Neutrophil (primary cell): Measurements from ENCODE around the gene CCDC127.

Source experiments
- H3K27ac ChIP-seq: fragments of 200-600 bp; sonication (generic); 2 replicates; pipeline ENCODE4 v1.5.1; 2016; ENCODE audit warnings: mild to moderate bottlenecking, moderate library complexity
- H3K27me3 ChIP-seq: fragments of 200-600 bp; sonication (generic); 2 replicates; pipeline ENCODE4 v1.6.0; 2016; ENCODE audit warnings: mild to moderate bottlenecking
- H3K36me3 ChIP-seq: fragments of 200-600 bp; sonication (generic); 2 replicates; pipeline ENCODE4 v1.5.1; 2017
- H3K4me1 ChIP-seq, 2 experiments: fragments of 200-600 bp in 1 of 2; sonication (generic) in 1 of 2; 1 replicate in 1 of 2; 2 replicates in 1 of 2; pipeline versions ENCODE4 v1.5.1 to v1.6.1; 2013 to 2016; ENCODE audit warnings: low read depth in 1 of 2, low read length in 1 of 2, mild to moderate bottlenecking in 1 of 2, moderate library complexity in 1 of 2; ENCODE audit not compliant: control insufficient read depth in 1 of 2, insufficient read depth in 1 of 2
- H3K4me3 ChIP-seq, 2 experiments: fragments of 200-600 bp in 1 of 2; sonication (generic) in 1 of 2; 1 replicate in 1 of 2; 2 replicates in 1 of 2; pipeline ENCODE4 v1.5.1; 2013 to 2016; ENCODE audit warnings: low read depth in 1 of 2, low read length in 1 of 2, mild to moderate bottlenecking in 1 of 2, moderate library complexity in 1 of 2
- H3K9me3 ChIP-seq: fragments of 200-600 bp; sonication (generic); 2 replicates; pipeline ENCODE4 v1.5.1; 2016
- TF ChIP-seq, protein P1 (sequence below): fragments of 200-600 bp; sonication (generic); IDR thresholded peaks from 2 replicates; pipeline ENCODE4 v1.5.1; 2016; ENCODE audit warnings: antibody characterized with exemption

CCDC127 gene

GRCh38 chr5:204966-205670 lies 12.8 kb downstream of the CCDC127 start:
- Histone ChIP-seq H3K9me3 (no peaks in the 10 kb centered on the region), H3K36me3 (peaks cover 32% of the 10 kb centered on the region), H3K27me3 (no peaks in the 10 kb centered on the region), H3K4me3 (no peak overlapping the region), H3K4me1 (no peaks in the 10 kb centered on the region), H3K27ac (no peak overlapping the region)
- TF ChIP-seq, protein P1, sequence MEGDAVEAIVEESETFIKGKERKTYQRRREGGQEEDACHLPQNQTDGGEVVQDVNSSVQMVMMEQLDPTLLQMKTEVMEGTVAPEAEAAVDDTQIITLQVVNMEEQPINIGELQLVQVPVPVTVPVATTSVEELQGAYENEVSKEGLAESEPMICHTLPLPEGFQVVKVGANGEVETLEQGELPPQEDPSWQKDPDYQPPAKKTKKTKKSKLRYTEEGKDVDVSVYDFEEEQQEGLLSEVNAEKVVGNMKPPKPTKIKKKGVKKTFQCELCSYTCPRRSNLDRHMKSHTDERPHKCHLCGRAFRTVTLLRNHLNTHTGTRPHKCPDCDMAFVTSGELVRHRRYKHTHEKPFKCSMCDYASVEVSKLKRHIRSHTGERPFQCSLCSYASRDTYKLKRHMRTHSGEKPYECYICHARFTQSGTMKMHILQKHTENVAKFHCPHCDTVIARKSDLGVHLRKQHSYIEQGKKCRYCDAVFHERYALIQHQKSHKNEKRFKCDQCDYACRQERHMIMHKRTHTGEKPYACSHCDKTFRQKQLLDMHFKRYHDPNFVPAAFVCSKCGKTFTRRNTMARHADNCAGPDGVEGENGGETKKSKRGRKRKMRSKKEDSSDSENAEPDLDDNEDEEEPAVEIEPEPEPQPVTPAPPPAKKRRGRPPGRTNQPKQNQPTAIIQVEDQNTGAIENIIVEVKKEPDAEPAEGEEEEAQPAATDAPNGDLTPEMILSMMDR = no peak

- H3K9me3 ChIP-seq = no peaks in the 10 kb centered on the region
- H3K4me3 ChIP-seq = no peak overlapping the region
- no peaks in the 10 kb centered on the region for H3K27me3 ChIP-seq
- no peaks in the 10 kb centered on the region for H3K4me1 ChIP-seq
- H3K36me3 ChIP-seq = peaks cover 32% of the 10 kb centered on the region
- TF ChIP-seq, protein P1 = no peak
- H3K27ac ChIP-seq = no peak overlapping the region
Observed at GRCh38 chr5:204462-204861, 13.5 kb downstream of the CCDC127 start.

- no peaks in the 10 kb centered on the region for H3K27me3 ChIP-seq
- no peak overlapping the region for H3K4me3 ChIP-seq
- no peak overlapping the region for H3K27ac ChIP-seq
- H3K9me3 ChIP-seq = no peaks in the 10 kb centered on the region
- TF ChIP-seq, protein P1 = no peak
- no peaks in the 10 kb centered on the region for H3K4me1 ChIP-seq
- peaks cover 32% of the 10 kb centered on the region for H3K36me3 ChIP-seq
Observed at GRCh38 chr5:204001-204400, 14.0 kb downstream of the CCDC127 start.

- Histone ChIP-seq H3K4me3 (no peak overlapping the region), H3K9me3 (no peaks in the 10 kb centered on the region), H3K27me3 (no peaks in the 10 kb centered on the region), H3K27ac (no peak overlapping the region), H3K4me1 (no peaks in the 10 kb centered on the region), H3K36me3 (peaks cover 32% of the 10 kb centered on the region)
- TF ChIP-seq, protein P1 = no peak
Observed at GRCh38 chr5:203246-203930, 14.6 kb downstream of the CCDC127 start.

DNA sequence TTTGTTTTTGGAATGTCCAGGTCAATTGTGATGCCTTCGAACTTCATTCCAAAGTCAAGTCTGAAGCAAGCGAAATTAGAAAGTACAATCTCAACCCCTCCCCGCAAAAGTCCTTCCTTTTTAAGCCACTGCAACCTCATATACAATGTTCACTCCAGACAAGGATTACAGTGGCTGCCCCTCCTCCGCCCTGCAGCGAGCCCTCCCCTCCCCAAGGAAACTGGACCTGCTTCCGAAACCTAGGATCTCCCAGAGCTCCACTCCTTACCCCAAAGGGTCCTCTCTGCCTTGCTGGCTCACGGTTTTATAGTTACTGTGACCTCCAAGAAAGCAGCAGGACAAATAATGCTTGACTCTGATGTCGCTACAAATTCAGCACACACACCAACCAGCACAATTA lies 16.3 kb downstream of the CCDC127 start:
- TF ChIP-seq, protein P1 = no peak
- Histone ChIP-seq H3K36me3 (peaks cover 29% of the 10 kb centered on the region), H3K4me3 (no peak overlapping the region), H3K27me3 (no peaks in the 10 kb centered on the region), H3K27ac (no peak overlapping the region), H3K9me3 (no peaks in the 10 kb centered on the region), H3K4me1 (no peaks in the 10 kb centered on the region)
